GM20000 (cell line): Measurements from ENCODE around the gene TMED4.

Experiments
- DNase-seq: peaks from one replicate; pipeline ENCODE4 v3.0.0; 2012; ENCODE audit warnings: low spot score
- TF ChIP-seq, protein P1 (sequence below): IDR thresholded peaks from 2 replicates; pipeline ENCODE4 v1.5.1; 2012; ENCODE audit warnings: mild to moderate bottlenecking, control low read depth; ENCODE audit errors: extremely low read depth, missing control alignments

TMED4 gene

GRCh38 chr7:44536090-44536489 lies 45.9 kb downstream of the TMED4 start:
- TF ChIP-seq, protein P1, sequence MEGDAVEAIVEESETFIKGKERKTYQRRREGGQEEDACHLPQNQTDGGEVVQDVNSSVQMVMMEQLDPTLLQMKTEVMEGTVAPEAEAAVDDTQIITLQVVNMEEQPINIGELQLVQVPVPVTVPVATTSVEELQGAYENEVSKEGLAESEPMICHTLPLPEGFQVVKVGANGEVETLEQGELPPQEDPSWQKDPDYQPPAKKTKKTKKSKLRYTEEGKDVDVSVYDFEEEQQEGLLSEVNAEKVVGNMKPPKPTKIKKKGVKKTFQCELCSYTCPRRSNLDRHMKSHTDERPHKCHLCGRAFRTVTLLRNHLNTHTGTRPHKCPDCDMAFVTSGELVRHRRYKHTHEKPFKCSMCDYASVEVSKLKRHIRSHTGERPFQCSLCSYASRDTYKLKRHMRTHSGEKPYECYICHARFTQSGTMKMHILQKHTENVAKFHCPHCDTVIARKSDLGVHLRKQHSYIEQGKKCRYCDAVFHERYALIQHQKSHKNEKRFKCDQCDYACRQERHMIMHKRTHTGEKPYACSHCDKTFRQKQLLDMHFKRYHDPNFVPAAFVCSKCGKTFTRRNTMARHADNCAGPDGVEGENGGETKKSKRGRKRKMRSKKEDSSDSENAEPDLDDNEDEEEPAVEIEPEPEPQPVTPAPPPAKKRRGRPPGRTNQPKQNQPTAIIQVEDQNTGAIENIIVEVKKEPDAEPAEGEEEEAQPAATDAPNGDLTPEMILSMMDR: no peak
- DNase-seq: no peak

GRCh38 chr7:44535348-44536064 lies 46.5 kb downstream of the TMED4 start:
- TF ChIP-seq, protein P1: no peak
- no peak for DNase-seq

- peak; percentile 82 for DNase-seq
- TF ChIP-seq, protein P1: peak; percentile 34
Observed at GRCh38 chr7:44534501-44534900, 47.5 kb downstream of the TMED4 start.

GRCh38 chr7:44534087-44534486 lies 47.9 kb downstream of the TMED4 start:
- no peak for DNase-seq
- TF ChIP-seq, protein P1: no peak

DNA sequence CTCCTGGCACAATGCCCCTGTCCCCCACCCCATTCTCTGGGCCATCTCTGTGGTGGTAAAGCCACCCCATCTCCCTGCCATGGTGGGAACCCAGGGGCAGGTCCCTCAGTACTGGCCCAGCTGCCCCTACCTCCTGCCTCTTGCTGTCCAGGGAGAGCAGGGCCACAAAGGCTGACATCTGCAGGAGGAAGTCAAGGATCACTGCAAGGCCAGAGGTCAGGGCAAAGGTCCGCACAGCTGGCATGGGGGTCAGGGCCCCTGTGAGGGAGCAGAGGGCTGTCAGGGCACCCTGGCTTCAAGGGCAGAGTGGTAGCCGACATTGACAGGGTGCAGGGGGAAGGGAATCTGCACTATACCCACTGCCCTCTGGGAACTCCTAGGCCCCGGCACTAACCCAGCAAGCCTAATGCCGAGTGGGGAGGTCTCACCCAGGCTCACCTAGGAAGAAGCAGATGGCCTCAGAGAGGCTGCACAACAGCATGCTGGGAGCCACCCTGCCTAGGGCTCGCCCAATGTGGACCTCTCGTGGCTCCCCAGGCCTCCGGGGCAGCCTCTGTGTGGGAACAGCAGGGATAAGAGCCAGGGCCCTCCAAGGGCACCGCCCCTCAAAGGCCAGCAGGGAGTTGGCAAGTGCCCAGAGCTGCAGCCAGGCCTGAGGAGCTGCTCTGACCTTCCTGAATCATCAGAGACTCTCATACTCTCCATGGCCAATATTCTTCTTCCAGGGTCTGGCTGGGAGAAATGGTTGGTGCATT lies 48.6 kb downstream of the TMED4 start:
- DNase-seq: no peak

GRCh38 chr7:44531421-44532380 lies 50.3 kb downstream of the TMED4 start:
- no peak for DNase-seq
- TF ChIP-seq, protein P1: no peak

More for the DNA sequence above, 48.6 kb downstream of the TMED4 start:
- TF ChIP-seq, protein P1: no peak
